Thyroid gland (tissue), 4 donors: ENCODE results near the gene NOSIP.

Experiments
- CTCF ChIP-seq, 6 experiments: fragments of 200-600 bp in 3 of 6; fragments of 450-650 bp in 3 of 6; sonication (generic) in 3 of 6; IDR thresholded peaks; one replicate each; pipeline ENCODE4 v1.5.1; 2016 to 2019; ENCODE audit warnings: antibody characterized with exemption in 6 of 6, mild to moderate bottlenecking in 2 of 6, inconsistent platforms in 1 of 6, moderate library complexity in 1 of 6
- POLR2A ChIP-seq, 2 donors: fragments of 450-650 bp; IDR thresholded peaks; one replicate each; pipeline ENCODE4 v1.6.1; 2017; ENCODE audit warnings: antibody characterized with exemption in 2 of 2, mild to moderate bottlenecking in 2 of 2, moderate library complexity in 1 of 2

DNA sequence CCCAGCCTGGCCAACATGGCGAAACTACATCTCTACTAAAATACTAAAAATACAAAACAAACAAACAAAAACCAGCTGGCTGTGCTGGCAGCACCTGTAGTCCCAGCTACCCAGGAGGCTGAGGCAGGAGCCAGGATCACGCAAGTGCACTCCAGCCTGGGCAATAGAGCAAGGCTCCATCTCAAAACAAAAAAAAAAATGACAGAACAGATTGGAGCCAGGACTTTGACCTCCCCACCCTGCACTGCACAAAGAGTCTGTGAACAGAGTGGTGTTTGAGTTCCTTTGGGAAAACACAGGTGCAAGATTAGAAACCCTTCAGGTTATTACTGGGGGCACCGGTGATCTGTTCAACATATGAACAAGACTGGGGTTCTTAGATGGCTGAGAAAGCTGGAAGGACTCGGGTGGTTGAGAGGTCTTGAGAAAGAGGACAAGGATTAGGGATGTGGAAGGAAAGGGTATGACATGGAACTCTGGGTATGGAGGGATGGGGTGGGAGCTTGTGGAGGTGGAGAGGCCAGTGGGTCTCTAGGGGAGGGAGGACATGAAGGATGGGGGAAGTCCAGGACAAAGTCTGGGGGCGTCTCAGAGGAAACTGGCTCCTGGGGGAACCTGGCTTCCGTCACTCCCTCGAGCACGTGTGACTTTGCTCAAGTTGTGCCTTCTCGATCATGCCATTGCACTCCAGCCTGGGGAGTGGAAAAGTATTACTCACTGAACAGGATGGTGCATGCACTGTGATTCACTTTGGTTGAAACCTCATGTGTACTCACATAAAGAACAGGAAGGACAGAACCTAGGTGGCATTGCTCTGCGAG lies 26.7 kb downstream of the NOSIP start:
- TF ChIP-seq POLR2A (IDR thresholded peaks at IDR 0.05) (no peak), CTCF (IDR thresholded peaks at IDR 0.05) (no peak)
